AG09309 (cell line): ENCODE measurements around the gene ZNF595.
A peak's percentile ranks its signal among the peaks of the same experiment; 100 is the strongest.
"Not testable (repeated sequence)": the region's sequence is repeated elsewhere in the genome, so short reads cannot be mapped to it uniquely, and the experiment has no call there.

ENCODE experiments used
- DNase-seq: peaks from one replicate; pipeline ENCODE4 v3.0.0-alpha.2; 2010; ENCODE audit warnings: low read depth
- H3K4me3 ChIP-seq: 2 replicates; pipeline ENCODE4 v1.5.1; 2011; ENCODE audit warnings: mild to moderate bottlenecking, low read depth, low read length, moderate library complexity; ENCODE audit not compliant: control insufficient read depth
- TF ChIP-seq, protein P1 (sequence below): IDR thresholded peaks from 2 replicates; pipeline ENCODE4 v1.5.1; 2011; ENCODE audit warnings: mild to moderate bottlenecking, low read depth, low read length, inconsistent platforms; ENCODE audit not compliant: insufficient read depth, control insufficient read depth; ENCODE audit errors: missing control alignments

ZNF595 gene

DNA sequence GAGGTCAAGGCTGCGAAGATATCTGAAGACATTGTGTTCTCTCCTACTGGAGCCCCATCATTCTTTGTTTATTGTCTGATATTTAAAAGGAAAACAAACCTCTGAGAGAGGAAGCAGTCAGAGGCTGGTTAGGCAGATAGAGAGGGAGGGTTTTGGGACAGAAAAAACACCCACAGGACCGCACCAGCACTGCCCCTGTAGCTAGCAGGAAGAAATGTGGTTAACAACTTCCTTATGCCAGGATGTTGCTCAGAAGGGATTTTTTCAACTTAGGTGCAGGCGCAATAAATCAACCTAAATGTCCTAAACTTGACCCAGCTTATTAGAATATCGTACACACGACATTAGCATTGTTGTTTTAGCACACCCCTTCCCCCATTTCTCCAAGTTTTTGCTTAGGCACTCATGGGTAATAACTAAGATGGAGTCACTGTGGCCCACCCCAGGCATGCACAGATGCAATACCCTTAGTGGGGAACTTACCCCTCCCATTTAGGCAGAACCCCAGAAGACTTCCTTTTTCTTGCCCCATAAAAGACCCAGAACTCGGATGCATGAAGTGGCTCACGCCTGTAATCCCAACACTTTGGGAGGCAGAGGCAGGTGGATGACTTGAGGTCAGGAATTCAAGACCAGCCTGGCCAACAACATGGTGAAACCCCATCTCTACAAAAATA lies 68.4 kb downstream of the ZNF595 start:
- no peak for DNase-seq
- TF ChIP-seq, protein P1, sequence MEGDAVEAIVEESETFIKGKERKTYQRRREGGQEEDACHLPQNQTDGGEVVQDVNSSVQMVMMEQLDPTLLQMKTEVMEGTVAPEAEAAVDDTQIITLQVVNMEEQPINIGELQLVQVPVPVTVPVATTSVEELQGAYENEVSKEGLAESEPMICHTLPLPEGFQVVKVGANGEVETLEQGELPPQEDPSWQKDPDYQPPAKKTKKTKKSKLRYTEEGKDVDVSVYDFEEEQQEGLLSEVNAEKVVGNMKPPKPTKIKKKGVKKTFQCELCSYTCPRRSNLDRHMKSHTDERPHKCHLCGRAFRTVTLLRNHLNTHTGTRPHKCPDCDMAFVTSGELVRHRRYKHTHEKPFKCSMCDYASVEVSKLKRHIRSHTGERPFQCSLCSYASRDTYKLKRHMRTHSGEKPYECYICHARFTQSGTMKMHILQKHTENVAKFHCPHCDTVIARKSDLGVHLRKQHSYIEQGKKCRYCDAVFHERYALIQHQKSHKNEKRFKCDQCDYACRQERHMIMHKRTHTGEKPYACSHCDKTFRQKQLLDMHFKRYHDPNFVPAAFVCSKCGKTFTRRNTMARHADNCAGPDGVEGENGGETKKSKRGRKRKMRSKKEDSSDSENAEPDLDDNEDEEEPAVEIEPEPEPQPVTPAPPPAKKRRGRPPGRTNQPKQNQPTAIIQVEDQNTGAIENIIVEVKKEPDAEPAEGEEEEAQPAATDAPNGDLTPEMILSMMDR: no peak
- no peak overlapping the region for H3K4me3 ChIP-seq

DNA sequence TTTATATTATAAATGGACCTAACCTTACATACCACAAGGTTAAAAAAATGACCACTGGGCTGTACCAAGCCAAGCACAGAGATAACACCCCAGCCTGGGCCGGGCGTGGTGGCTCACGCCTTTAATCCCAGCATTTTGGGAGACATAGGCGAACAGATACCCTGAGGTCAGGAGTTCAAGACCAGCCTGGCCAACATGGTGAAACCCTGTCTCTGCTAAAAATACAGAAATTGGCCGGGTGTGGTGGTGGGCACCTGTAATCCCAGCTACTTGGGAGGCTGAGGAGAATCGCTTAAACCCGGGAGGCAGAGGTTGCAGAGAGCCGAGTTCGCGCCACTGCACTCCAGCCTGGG lies 70.8 kb downstream of the ZNF595 start:
- DNase-seq: not testable (repeated sequence)
- peak overlapping the region; percentile 5 for H3K4me3 ChIP-seq

DNA sequence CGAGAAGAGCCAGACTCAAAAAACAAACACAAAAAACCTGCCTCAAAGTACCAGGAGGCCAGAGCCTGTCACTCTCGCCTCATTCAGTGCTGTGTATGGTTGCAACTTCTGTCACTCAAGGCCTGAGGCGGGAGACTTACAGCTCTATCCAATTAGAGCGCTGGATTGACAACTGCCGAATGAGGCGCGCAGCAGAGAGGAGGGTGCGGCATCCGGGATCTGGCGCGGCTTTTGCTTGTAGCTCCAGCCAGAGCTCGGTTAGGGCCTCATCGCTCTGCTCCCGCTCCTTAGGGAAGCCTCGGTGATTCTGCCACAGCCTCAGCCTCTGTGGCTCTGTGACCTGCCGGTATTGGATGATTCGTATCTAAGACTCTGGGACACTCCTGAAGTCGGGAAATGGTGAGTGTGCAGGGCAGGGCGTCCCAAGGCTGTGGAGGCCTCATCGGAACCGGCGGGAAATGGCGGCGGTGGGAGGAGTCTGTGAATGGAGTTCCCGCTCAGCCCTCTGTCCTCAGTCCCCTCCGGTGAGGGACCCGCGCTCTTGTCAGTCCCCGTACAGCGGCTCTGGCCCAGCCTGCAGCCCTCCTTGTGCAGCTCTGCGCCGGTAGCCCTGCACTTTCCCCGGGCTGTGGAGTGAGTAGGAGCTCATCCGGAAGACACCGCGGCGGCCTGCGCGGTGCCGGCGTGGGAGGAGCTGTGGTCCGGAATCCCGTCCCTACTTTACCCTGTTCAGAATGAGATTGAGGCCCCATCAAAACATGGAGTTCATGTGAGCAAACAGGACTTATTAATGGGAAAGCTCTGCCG lies 71.4 kb downstream of the ZNF595 start, which contains the start of gene ZNF718:
ZNF718 (plus strand) TSS at position 227 of the 807 bp plus-strand sequence; CDS start at position 397, 170 bp downstream.
- H3K4me3 ChIP-seq: peak within 1 kb of the TSS; percentile 83
- DNase-seq: peak; percentile 90
- TF ChIP-seq, protein P1: no peak

DNA sequence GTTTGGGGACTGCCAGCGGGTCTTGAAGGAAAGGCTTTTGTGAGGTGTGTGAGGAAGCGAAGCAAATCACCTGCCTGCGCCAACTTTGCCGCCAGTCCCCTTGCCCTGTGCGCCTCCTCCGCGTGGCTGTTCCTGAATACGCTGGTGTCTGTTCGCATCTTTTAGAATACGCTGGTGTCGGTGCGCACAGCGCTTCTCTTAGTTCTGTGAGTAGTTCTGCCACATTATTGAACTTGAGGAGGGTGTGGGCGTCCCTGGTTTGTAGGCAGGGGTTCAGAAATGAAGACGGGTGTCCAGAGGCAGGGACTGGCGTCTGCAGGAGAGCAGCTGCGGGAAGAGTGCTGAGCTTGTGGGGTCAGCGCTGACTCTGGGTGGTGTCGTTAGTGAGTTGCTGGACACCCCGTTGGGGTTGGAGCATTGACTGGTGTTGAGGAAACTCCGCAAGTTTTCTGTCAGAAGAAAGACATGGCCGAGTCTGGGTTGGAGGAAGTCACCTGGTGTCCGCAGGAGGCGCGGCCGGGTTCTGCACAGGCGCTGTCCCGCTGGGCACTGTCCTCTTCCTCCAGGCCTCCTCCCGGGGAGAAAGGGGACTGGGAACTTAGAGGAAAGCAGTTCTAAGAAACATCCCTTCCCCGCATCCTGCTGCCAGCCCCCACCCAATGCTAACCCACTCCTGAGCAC lies 72.1 kb downstream of the ZNF595 start:
- no peak for DNase-seq
- peak overlapping the region; percentile 83 for H3K4me3 ChIP-seq
- TF ChIP-seq, protein P1: no peak

DNA sequence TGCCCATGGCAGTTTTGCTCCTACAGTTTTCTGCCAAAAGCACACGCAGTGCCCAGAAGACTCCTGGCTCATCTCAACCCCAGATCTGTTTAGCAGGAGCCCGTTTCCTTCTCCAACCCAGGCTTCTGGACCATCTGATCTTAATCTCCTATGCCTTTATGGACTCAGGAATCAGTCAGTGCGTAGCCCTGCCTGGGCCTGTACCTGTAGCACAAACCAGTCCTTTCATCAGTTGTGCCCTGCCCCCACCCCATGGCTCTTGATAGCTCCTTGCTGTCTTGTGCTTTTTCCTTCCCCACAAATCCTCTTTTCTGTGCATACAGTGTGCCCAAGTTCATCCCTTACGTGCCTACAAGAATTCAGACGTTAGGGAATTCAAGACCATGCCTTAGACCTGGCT lies 72.7 kb downstream of the ZNF595 start:
- TF ChIP-seq, protein P1: no peak
- H3K4me3 ChIP-seq: peak overlapping the region; percentile 83
- no peak for DNase-seq

DNA sequence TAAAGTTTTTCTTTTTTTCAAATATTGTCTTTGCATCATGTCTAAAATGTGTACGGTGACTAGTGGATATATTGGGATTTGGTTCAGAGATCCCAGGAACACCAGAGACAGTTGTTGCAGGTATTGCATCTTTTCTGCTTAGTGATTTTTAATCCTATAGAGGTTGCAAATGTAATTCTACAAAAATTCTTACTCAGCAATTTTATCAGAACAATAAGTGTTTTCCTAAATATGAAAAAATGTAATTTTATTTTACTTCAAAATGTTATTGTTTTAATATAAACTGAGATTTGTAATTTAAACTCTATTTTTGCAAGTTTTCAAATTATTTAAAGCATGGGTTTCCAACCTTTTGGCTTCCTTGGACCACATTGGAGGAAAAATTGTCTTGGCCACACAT lies 79.4 kb downstream of the ZNF595 start:
- no peak for DNase-seq
- no peak overlapping the region for H3K4me3 ChIP-seq
- TF ChIP-seq, protein P1: no peak
